Ascending aorta (tissue), 2 donors: ENCODE measurements around the gene CD8B. TPM values are rescaled to one million over a fixed set of nuclear protein-coding genes. Genes with fewer than 3 reads are reported as not detected.

Experiments used
- DNase-seq, 2 donors: peaks; one replicate each; pipeline ENCODE4 v3.0.0-alpha.2; 2019; ENCODE audit warnings: low spot score in 2 of 2
- H3K27ac ChIP-seq, 2 donors: fragments of 200-600 bp; sonication (generic); one replicate each; pipeline ENCODE4 v1.5.1; 2016 to 2017; ENCODE audit warnings: mild to moderate bottlenecking in 1 of 2
- H3K27me3 ChIP-seq: fragments of 200-600 bp; sonication (generic); one replicate; pipeline ENCODE4 v1.5.1; 2017
- H3K36me3 ChIP-seq, 2 donors: fragments of 200-600 bp; sonication (generic); one replicate each; pipeline ENCODE4 v1.5.1; 2016
- H3K4me1 ChIP-seq, 2 donors: fragments of 200-600 bp; sonication (generic); one replicate each; pipeline ENCODE4 v1.5.1; 2016 to 2017; ENCODE audit warnings: mild to moderate bottlenecking in 1 of 2
- H3K4me3 ChIP-seq, 2 donors: fragments of 200-600 bp; sonication (generic); one replicate each; pipeline ENCODE4 v1.5.1; 2016 to 2017; ENCODE audit warnings: mild to moderate bottlenecking in 1 of 2
- H3K9me3 ChIP-seq, 2 donors: fragments of 200-600 bp; sonication (generic); one replicate each; pipeline ENCODE4 v1.5.1; 2016
- CTCF ChIP-seq, 3 experiments: fragments of 200-600 bp in 2 of 3; fragments of 450-650 bp in 1 of 3; sonication (generic) in 2 of 3; IDR thresholded peaks; one replicate each; pipeline ENCODE4 v1.5.1; 2016 to 2019; ENCODE audit warnings: antibody characterized with exemption in 3 of 3, mild to moderate bottlenecking in 1 of 3, moderate library complexity in 1 of 3
- intact Hi-C: fragments of 100-400 bp; cut with DNase I; formaldehyde crosslinking; loops from one replicate; pipeline ENCODE4 v1.15.1; 2023
- total RNA-seq: library from RNA; depleted of rRNA; stranded (reverse); fragments of >200 nt; gene quantifications from one replicate; pipeline ENCODE4 v1.1.0, GENCODE V29; 2016

The CD8B gene
- total RNA-seq, 1 donor from 2014 or later = not detected

- intact Hi-C loops = no loop called here
- TF ChIP-seq CTCF (IDR thresholded peaks at IDR 0.05) = no peak
- no peak for DNase-seq
- H3K27me3 ChIP-seq = peaks cover 19% of the 10 kb centered on the region
- H3K27ac ChIP-seq = no peak overlapping the region
- H3K4me3 ChIP-seq = no peak overlapping the region
- H3K9me3 ChIP-seq = no peaks in the 10 kb centered on the region
- no peaks in the 10 kb centered on the region for H3K36me3 ChIP-seq
- peaks cover 9 to 30% of the 10 kb centered on the region in 2 donors for H3K4me1 ChIP-seq
These were observed 74.0 kb downstream of the CD8B start for GRCh38 chr2:86787736-86788135.

GRCh38 chr2:86786001-86786536 lies 75.6 kb downstream of the CD8B start:
- TF ChIP-seq CTCF (IDR thresholded peaks at IDR 0.05) = no peak
- H3K27ac ChIP-seq = no peak overlapping the region
- H3K27me3 ChIP-seq = peaks cover 15% of the 10 kb centered on the region
- no peaks in the 10 kb centered on the region for H3K9me3 ChIP-seq
- no peak overlapping the region for H3K4me3 ChIP-seq
- intact Hi-C loops = no loop called here
- H3K4me1 ChIP-seq = peaks cover 9 to 30% of the 10 kb centered on the region in 2 donors
- no peak for DNase-seq
- H3K36me3 ChIP-seq = no peaks in the 10 kb centered on the region

GRCh38 chr2:86785456-86785855 lies 76.2 kb downstream of the CD8B start:
- intact Hi-C loops = no loop called here

GRCh38 chr2:86783615-86784339 lies 77.9 kb downstream of the CD8B start:
- H3K9me3 ChIP-seq = no peaks in the 10 kb centered on the region
- no peaks in the 10 kb centered on the region for H3K36me3 ChIP-seq
- H3K27ac ChIP-seq = no peak overlapping the region
- DNase-seq = no peak
- peaks cover 0 to 10% of the 10 kb centered on the region in 2 donors for H3K4me1 ChIP-seq
- H3K27me3 ChIP-seq = no peaks in the 10 kb centered on the region
- no peak for TF ChIP-seq CTCF (IDR thresholded peaks at IDR 0.05)
- no peak overlapping the region for H3K4me3 ChIP-seq
- intact Hi-C loops = no loop called here

More at GRCh38 chr2:86785456-86785855, 76.2 kb downstream of the CD8B start:
- no peaks in the 10 kb centered on the region for H3K9me3 ChIP-seq
- no peak for DNase-seq
- H3K4me1 ChIP-seq = peaks cover 6 to 25% of the 10 kb centered on the region in 2 donors
- H3K36me3 ChIP-seq = no peaks in the 10 kb centered on the region
- H3K27me3 ChIP-seq = peaks cover 10% of the 10 kb centered on the region
- H3K27ac ChIP-seq = no peak overlapping the region
- TF ChIP-seq CTCF (IDR thresholded peaks at IDR 0.05) = no peak
- H3K4me3 ChIP-seq = no peak overlapping the region

- intact Hi-C loops = no loop called here
- TF ChIP-seq CTCF (IDR thresholded peaks at IDR 0.05) = no peak
- no peak overlapping the region for H3K4me3 ChIP-seq
- H3K27ac ChIP-seq = no peak overlapping the region
- H3K9me3 ChIP-seq = no peaks in the 10 kb centered on the region
- H3K36me3 ChIP-seq = no peaks in the 10 kb centered on the region
- no peaks in the 10 kb centered on the region for H3K27me3 ChIP-seq
- H3K4me1 ChIP-seq = no peaks in the 10 kb centered on the region
- no peak for DNase-seq
These were observed 78.9 kb downstream of the CD8B start for GRCh38 chr2:86782748-86783147.
